Body of pancreas (tissue), 4 donors: ENCODE measurements around the gene UBR4.

ENCODE experiments used
- CTCF ChIP-seq, 7 experiments: fragments of 450-650 bp in 4 of 7; fragments of 200-600 bp in 3 of 7; sonication (generic) in 3 of 7; IDR thresholded peaks; one replicate each; pipeline ENCODE4 v1.5.1; 2016 to 2019; ENCODE audit warnings: antibody characterized with exemption in 7 of 7
- POLR2A ChIP-seq, 3 donors: fragments of 450-650 bp; IDR thresholded peaks; one replicate each; pipeline ENCODE4 v1.6.1; 2016; ENCODE audit warnings: antibody characterized with exemption in 3 of 3, mild to moderate bottlenecking in 2 of 3

- TF ChIP-seq CTCF (IDR thresholded peaks at IDR 0.05) (no peak), POLR2A (IDR thresholded peaks at IDR 0.05) (no peak)
These were observed 150.3 kb downstream of the UBR4 start for GRCh38 chr1:19059773-19060172.
